Right ventricle myocardium superior (tissue), 1 donor: ENCODE data around the gene PRTG. TPM values are rescaled to one million over a fixed set of nuclear protein-coding genes. Genes with fewer than 3 reads are reported as not detected.
A peak's percentile ranks its signal among the peaks of the same experiment; 100 is the strongest.
"Not testable (repeated sequence)": the region's sequence is repeated elsewhere in the genome, so short reads cannot be mapped to it uniquely, and the experiment has no call there.

Experiments used
- ATAC-seq: fragments of 200-7000 bp; cut with Tn5 transposase; one replicate; pipeline ENCODE4 v1.9.1; 2020; ENCODE audit warnings: mild to moderate bottlenecking; ENCODE audit not compliant: poor library complexity
- DNase-seq: peaks from one replicate; pipeline ENCODE4 v3.0.0-alpha.2; 2020
- intact Hi-C: fragments of 100-400 bp; cut with DNase I; formaldehyde crosslinking; loops from one replicate; pipeline ENCODE4 v1.11.2; 2022
- long read RNA-seq: library from polyadenylated mRNA; unstranded; transcript quantifications from one replicate; pipeline ENCODE4 v2.0.0, GENCODE V29; 2021
- total RNA-seq: library from RNA; stranded (reverse); fragmentation: NEBNext Ultra II Directional; extraction: Animal tissue kit (Norgen Biotek cat#: 25700); gene quantifications from one replicate; pipeline ENCODE4 v1.2.1, GENCODE V29; 2021
- donor health status: DM: no; HTN: yes; CAD: no; lungs with severe emphysema.

The PRTG gene, protein sequence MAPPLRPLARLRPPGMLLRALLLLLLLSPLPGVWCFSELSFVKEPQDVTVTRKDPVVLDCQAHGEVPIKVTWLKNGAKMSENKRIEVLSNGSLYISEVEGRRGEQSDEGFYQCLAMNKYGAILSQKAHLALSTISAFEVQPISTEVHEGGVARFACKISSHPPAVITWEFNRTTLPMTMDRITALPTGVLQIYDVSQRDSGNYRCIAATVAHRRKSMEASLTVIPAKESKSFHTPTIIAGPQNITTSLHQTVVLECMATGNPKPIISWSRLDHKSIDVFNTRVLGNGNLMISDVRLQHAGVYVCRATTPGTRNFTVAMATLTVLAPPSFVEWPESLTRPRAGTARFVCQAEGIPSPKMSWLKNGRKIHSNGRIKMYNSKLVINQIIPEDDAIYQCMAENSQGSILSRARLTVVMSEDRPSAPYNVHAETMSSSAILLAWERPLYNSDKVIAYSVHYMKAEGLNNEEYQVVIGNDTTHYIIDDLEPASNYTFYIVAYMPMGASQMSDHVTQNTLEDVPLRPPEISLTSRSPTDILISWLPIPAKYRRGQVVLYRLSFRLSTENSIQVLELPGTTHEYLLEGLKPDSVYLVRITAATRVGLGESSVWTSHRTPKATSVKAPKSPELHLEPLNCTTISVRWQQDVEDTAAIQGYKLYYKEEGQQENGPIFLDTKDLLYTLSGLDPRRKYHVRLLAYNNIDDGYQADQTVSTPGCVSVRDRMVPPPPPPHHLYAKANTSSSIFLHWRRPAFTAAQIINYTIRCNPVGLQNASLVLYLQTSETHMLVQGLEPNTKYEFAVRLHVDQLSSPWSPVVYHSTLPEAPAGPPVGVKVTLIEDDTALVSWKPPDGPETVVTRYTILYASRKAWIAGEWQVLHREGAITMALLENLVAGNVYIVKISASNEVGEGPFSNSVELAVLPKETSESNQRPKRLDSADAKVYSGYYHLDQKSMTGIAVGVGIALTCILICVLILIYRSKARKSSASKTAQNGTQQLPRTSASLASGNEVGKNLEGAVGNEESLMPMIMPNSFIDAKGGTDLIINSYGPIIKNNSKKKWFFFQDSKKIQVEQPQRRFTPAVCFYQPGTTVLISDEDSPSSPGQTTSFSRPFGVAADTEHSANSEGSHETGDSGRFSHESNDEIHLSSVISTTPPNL
- 0.67 TPM for total RNA-seq
- long read RNA-seq = 0 reads

- intact Hi-C loops = no loop called here
- ATAC-seq (peak; percentile 98), DNase-seq (peak; percentile 86)
Observed at GRCh38 chr15:55742927-55743728, at the start of gene PRTG. Gene PRTG (minus strand): TSS chr15:55743152. CDS start chr15:55742931, 221 bp downstream.

DNA sequence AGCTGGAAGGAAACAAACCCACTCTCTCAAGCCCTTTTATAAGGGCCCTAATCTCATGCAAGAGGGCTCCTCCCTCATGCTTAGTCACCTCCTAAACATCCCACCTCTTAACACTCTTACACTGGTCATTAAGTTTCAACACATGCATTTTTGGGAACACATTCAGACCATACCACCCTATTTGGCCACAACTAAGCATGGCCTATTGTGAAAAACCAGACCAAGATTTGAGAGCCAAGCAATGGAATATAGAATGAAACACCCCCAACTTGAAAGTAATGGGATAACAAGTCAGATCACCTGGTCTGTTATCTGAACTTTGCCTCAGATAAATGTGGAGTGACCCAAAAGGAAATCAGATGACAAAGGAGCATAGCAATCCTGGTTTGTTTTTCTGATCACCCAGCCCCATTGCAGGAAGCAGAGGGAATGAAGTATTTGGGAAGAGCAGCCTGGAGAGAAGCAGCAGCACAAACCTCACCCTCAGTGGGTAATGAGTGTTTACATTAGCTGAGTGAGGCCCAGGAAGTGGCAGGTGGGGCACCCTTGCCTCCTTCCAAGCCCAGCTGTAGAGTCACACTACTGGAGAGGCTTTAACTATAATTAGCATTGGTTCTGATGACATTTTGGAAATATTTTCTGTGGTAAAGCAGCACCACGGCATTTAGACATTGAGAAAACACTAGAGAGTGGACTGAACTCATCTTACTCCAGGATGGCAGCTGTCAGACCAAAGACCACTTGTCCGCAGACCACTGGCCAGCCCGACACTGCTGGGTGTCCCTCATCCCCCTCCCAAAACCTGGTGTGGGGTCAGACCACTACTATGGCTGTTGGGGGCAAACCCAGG is 48.8 kb upstream of the PRTG start:
- intact Hi-C loops = loop anchor here (10.0 kb wide), 1 partner anchor 53 kb away; no protein-coding TSS in a partner anchor
- ATAC-seq (no peak), DNase-seq (no peak)

DNA sequence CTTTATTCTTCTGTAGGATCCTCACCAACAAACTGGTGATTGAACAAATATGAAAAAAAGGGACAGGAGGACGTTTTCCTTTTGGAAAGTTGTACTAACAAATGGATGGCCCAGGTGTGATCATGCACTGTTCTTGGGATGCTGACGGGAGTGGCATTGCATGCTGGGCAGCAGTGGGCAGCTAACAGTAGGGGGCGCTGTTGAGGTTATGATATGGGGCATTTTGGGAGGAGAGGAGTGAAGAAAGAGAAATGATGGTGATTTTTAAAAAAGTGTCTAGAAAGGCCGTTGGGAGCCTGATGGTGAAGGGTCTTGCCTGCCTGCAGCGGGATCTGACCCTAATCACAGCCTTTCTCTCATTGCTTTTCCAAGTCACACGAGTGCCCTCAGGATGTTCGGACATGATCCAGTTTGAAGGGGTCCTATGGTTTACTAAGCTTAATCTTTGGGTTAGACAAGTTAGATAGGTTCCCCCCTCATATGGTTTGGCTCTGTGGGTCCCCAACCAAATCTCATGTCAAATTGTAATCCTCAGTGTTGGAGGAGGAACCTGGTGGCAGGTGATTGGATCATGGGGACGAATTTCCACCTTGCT is 46.2 kb upstream of the PRTG start:
- DNase-seq (peak; percentile 43), ATAC-seq (no peak)
- intact Hi-C loops = no loop called here

- ATAC-seq (no peak), DNase-seq (no peak)
- intact Hi-C loops = no loop called here
Observed at GRCh38 chr15:55786341-55786740, 43.4 kb upstream of the PRTG start.

DNA sequence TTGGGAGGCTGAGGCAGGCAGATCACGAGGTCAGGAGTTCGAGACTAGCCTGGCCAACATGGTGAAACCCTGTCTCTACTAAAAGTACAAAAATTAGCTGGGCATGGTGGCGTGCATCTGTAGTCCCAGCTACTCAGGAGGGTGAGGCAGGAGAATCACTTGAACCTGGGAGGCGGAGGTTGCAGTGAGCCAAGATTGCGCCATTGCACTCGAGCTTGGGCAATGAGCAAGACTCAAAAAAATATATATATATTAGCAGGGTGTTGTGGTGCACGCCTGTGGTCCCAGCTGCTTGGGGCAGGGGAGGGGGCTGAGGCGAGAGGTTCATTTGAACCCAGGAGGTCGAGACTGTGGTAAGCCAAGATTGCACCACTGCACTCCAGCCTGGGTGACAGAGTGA is 42.6 kb upstream of the PRTG start:
- intact Hi-C loops, ATAC-seq, DNase-seq: not testable (repeated sequence)

DNA sequence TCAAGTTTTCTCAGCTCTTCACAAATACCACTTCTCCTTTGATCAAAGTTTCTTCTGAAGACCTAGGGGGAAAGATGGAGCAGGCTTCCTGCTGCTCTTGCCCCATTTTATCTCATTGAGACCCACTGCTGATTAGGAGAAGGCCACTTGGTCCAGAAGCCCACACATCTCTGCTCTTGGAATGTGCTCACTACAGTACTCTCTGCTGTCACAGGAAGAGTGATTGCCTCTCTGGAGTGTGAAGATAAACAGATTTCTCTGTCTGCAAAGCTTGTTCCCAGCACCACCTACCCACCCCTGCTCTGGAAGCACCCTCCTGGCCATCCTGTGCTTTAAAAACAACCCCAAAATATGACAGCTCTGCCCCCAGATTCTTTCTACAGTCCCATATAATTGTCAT is 41.3 kb upstream of the PRTG start:
- DNase-seq (no peak), ATAC-seq (no peak)
- intact Hi-C loops = no loop called here

GRCh38 chr15:55782901-55783300 is 39.9 kb upstream of the PRTG start:
- ATAC-seq (no peak), DNase-seq (no peak)
- intact Hi-C loops = no loop called here

DNA sequence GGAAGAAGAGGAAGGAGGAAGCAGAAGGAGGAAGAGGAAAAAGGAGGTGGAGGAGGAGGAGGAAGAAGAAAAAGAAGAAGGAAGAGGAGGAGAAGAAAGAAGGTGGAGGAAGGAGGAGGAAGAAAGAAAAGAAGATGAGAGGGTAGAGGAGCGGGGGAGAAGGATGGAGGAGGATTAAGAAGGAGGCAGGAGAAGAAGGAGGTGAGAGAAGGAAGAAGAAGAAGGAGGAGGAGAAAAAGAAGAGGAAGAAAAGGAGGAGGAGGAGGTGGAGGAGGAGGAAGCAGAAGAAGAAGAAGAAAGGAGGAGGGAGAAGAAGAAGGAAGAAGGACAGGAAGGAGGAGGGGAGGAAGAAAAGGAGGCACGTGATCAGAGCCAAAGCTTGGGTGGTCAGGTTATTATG is 37.3 kb upstream of the PRTG start:
- no peak for ATAC-seq

DNA sequence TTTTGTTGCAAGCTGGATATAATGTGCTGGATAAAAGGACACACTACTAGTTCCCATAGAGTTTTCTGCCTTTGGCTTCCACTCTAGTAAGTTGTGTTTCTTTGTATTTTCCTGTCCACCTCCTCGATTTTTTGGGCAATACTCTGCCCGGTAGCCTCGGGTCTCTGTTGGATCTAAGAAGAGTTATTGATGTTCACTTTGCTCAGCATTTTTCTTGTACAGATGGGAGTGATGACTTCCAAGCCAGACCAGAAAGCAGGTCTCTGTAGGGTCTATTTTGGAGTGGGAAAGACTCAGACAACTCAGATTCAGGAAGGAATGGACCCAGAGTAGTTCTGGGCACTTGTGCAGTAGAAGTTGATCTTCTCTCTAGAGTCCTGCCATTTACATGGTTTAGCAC is 36.0 kb upstream of the PRTG start:
- ATAC-seq (no peak), DNase-seq (no peak)
- intact Hi-C loops = no loop called here

More for the DNA sequence above, 37.3 kb upstream of the PRTG start:
- intact Hi-C loops = no loop called here
- DNase-seq = no peak

GRCh38 chr15:55775316-55775715 is 32.4 kb upstream of the PRTG start:
- DNase-seq (no peak), ATAC-seq (no peak)
- intact Hi-C loops = no loop called here

GRCh38 chr15:55774113-55774970 is 31.4 kb upstream of the PRTG start:
- DNase-seq (peak; percentile 51), ATAC-seq (no peak)
- intact Hi-C loops = no loop called here

GRCh38 chr15:55770806-55771205 is 27.9 kb upstream of the PRTG start:
- DNase-seq (no peak), ATAC-seq (no peak)
- intact Hi-C loops = no loop called here

- intact Hi-C loops = no loop called here
- DNase-seq (no peak), ATAC-seq (no peak)
Observed at GRCh38 chr15:55770261-55770660, 27.3 kb upstream of the PRTG start.

DNA sequence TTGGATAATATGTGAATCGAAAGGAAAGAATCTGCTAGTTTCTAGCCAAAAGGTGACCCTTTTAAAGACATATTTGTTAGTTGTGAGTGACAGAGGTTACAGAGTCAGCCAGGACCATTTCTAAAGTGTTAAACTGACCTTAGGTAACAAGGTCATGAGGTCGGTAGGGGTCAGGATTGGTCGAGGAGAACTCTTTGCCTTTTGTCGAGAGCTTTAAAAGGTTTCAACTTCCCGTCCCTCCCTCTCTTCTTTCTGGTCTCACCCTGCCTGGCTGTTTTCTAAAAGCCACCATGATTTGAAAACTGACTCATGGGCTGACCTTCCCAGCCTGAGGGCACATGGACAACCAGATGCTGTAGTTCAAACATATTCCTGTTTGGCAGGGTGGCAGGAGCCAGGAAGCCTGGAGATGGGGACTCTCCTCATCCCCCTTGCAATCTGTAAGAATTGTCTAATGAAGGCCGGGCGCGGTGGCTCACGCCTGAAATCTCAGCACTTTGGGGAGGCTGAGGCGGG is 25.8 kb upstream of the PRTG start:
- intact Hi-C loops = no loop called here
- ATAC-seq (no peak), DNase-seq (no peak)

- intact Hi-C loops = no loop called here
- no peak for DNase-seq
- no peak for ATAC-seq
Observed at GRCh38 chr15:55766676-55767075, 23.7 kb upstream of the PRTG start.

- ATAC-seq (no peak), DNase-seq (no peak)
- intact Hi-C loops = no loop called here
Observed at GRCh38 chr15:55764398-55764797, 21.4 kb upstream of the PRTG start.
